Keratinocyte (primary cell): Measurements from ENCODE around the gene SLC7A14. TPM values are rescaled to one million over a fixed set of nuclear protein-coding genes. Genes with fewer than 3 reads are reported as not detected.

ENCODE experiments used
- DNase-seq: peaks from one replicate; pipeline ENCODE4 v3.0.0-alpha.2; 2011; ENCODE audit warnings: low read depth, missing footprints, low spot score
- FAIRE-seq: peaks from 2 replicates; lab custom pipeline; 2011; peaks lifted over from hg19 to GRCh38; lab: Jason Lieb, UNC
- H2AFZ ChIP-seq: 2 replicates; pipeline ENCODE4 v1.6.0; 2012; ENCODE audit warnings: low read length, control low read depth, inconsistent platforms; ENCODE audit not compliant: control insufficient read depth
- H3K27ac ChIP-seq: 2 replicates; pipeline ENCODE4 v1.5.1; 2011; ENCODE audit warnings: low read length; ENCODE audit not compliant: control insufficient read depth, insufficient read depth
- H3K27me3 ChIP-seq: 3 replicates; pipeline ENCODE4 v1.6.0; 2011; ENCODE audit warnings: low read length; ENCODE audit not compliant: control insufficient read depth, insufficient read depth; ENCODE audit errors: extremely low read depth
- H3K36me3 ChIP-seq, 2 experiments: 2 replicates in 1 of 2; 3 replicates in 1 of 2; pipeline ENCODE4 v1.5.1; 2011; ENCODE audit warnings: low read length in 2 of 2, mild to moderate bottlenecking in 1 of 2; ENCODE audit not compliant: control insufficient read depth in 2 of 2, insufficient read depth in 2 of 2; ENCODE audit errors: extremely low read depth in 1 of 2
- H3K4me1 ChIP-seq: 3 replicates; pipeline ENCODE4 v1.5.1; 2011; ENCODE audit warnings: low read length; ENCODE audit not compliant: control insufficient read depth, insufficient read depth; ENCODE audit errors: extremely low read depth
- H3K4me2 ChIP-seq: 3 replicates; pipeline ENCODE4 v1.6.0; 2011; ENCODE audit warnings: low read depth, low read length; ENCODE audit not compliant: control insufficient read depth, insufficient read depth; ENCODE audit errors: extremely low read depth
- H3K4me3 ChIP-seq, 3 experiments: fragments of 200-600 bp in 1 of 3; sonication (generic) in 1 of 3; 2 replicates in 2 of 3; 3 replicates in 1 of 3; pipeline ENCODE4 v1.5.1; 2011 to 2016; ENCODE audit warnings: low read length in 3 of 3, mild to moderate bottlenecking in 3 of 3, control low read depth in 2 of 3, inconsistent platforms in 1 of 3, low read depth in 1 of 3, mixed read lengths in 1 of 3, mixed run types in 1 of 3, moderate library complexity in 1 of 3; ENCODE audit not compliant: control insufficient read depth in 2 of 3, insufficient read depth in 2 of 3; ENCODE audit errors: extremely low read depth in 1 of 3
- H3K79me2 ChIP-seq: 2 replicates; pipeline ENCODE4 v1.6.0; 2012; ENCODE audit warnings: low read length; ENCODE audit not compliant: control insufficient read depth, insufficient read depth
- H3K9ac ChIP-seq: 3 replicates; pipeline ENCODE4 v1.6.0; 2011; ENCODE audit warnings: low read length; ENCODE audit not compliant: control insufficient read depth, insufficient read depth; ENCODE audit errors: extremely low read depth
- H3K9me1 ChIP-seq: 3 replicates; pipeline ENCODE4 v1.6.0; 2011; ENCODE audit warnings: low read length; ENCODE audit not compliant: control insufficient read depth, insufficient read depth; ENCODE audit errors: extremely low read depth
- H3K9me3 ChIP-seq: 2 replicates; pipeline ENCODE4 v1.5.1; 2012; ENCODE audit warnings: low read depth, low read length; ENCODE audit not compliant: control insufficient read depth
- H4K20me1 ChIP-seq: 3 replicates; pipeline ENCODE4 v1.6.0; 2011; ENCODE audit warnings: low read length; ENCODE audit not compliant: control insufficient read depth, insufficient read depth; ENCODE audit errors: extremely low read depth
- EZH2 ChIP-seq: IDR thresholded peaks from one replicate; pipeline ENCODE4 v1.6.1; 2012; ENCODE audit warnings: inconsistent platforms, mild to moderate bottlenecking, low read length, moderate library complexity
- dilution Hi-C: fragments of 300-500 bp; cut with MboI; formaldehyde crosslinking; loops from one replicate; pipeline ENCODE4 v1.7.0; 2020; ENCODE audit warnings: low sequenced_read_pairs; ENCODE audit not compliant: extremely low pct_ligation_motif_present
- polyA plus RNA-seq, 5 experiments: library from polyadenylated mRNA; depleted of rRNA in 3 of 5; stranded (reverse) in 3 of 5; stranded (forward) in 1 of 5; unstranded in 1 of 5; fragments of >200 nt; gene quantifications; 1 replicate in 1 of 5; 2 replicates in 3 of 5; 3 replicates in 1 of 5; pipeline versions ENCODE4 v1.2.1 to v1.2.3, GENCODE V29; 2011 to 2012; ENCODE audit warnings: missing spikeins in 2 of 5, low read depth in 1 of 5, low replicate concordance in 1 of 5
- TF ChIP-seq, protein P1 (sequence below), 3 experiments: IDR thresholded peaks in 1 of 3; conservative IDR thresholded peaks in 1 of 3; optimal IDR thresholded peaks in 1 of 3; 2 replicates in 2 of 3; 3 replicates in 1 of 3; pipeline versions ENCODE3 to v1.5.1; 2011; ENCODE audit warnings: low read length in 3 of 3, mild to moderate bottlenecking in 3 of 3, moderate library complexity in 2 of 3, control low read depth in 1 of 3, inconsistent platforms in 1 of 3; ENCODE audit not compliant: insufficient read depth in 2 of 3; ENCODE audit errors: extremely low read depth in 1 of 3

Gene SLC7A14
- polyA plus RNA-seq, 1 donor (not counting 4 experiments of a cell fraction or from before 2014, with no cell fraction given), result not detected

DNA sequence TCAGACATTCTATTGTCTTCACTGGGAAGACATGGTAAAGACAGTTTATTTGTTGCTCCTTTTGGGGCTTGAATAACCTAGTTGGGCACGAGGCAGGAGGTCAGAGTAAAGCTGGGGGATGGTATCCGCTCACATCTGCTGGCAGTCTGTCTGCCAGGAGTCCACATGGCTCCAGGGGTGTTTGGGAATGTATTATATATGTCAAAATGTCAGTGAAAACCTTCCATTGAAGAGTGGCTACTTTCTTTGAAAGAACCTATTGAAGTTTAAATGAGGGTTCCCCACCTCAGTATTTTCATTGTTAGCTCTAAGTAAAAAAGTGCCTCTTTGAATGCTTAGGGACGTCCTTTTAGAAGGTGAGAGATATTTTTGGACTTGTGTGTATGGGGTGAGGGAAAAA lies 98.8 kb downstream of the SLC7A14 start:
- dilution Hi-C loops, result no loop called here
- TF ChIP-seq, protein P1, sequence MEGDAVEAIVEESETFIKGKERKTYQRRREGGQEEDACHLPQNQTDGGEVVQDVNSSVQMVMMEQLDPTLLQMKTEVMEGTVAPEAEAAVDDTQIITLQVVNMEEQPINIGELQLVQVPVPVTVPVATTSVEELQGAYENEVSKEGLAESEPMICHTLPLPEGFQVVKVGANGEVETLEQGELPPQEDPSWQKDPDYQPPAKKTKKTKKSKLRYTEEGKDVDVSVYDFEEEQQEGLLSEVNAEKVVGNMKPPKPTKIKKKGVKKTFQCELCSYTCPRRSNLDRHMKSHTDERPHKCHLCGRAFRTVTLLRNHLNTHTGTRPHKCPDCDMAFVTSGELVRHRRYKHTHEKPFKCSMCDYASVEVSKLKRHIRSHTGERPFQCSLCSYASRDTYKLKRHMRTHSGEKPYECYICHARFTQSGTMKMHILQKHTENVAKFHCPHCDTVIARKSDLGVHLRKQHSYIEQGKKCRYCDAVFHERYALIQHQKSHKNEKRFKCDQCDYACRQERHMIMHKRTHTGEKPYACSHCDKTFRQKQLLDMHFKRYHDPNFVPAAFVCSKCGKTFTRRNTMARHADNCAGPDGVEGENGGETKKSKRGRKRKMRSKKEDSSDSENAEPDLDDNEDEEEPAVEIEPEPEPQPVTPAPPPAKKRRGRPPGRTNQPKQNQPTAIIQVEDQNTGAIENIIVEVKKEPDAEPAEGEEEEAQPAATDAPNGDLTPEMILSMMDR (optimal IDR thresholded peaks at IDR 0.05 in 1 of 3, IDR thresholded peaks at IDR 0.05 in 1 of 3, conservative IDR thresholded peaks at IDR 0.05 in 1 of 3; ENCODE audit: extremely low read depth in 1 of 3, insufficient read depth in 2 of 3, low read length in 3 of 3), result no peak
- TF ChIP-seq EZH2, result no peak
- H3K27me3 ChIP-seq, result no peaks in the 10 kb centered on the region

DNA sequence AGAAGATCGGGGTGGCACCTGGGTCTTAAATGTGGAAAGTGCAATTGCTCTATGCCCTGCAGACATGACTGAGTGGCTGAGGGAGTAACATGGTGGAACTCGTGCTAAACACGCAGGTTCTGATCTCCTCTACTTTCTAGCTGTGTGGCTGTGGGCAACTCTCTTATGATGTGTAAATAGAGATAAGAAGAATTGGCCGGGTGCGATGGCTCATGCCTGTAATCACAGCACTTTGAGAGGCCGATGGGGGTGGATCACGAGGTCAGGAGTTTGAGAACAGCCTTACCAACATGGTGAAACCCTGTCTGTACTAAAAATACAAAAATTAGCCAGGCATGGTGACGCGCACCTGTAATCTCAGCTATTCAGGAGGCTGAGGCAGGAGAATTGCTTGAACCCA lies 99.5 kb downstream of the SLC7A14 start:
- no peaks in the 10 kb centered on the region for H3K79me2 ChIP-seq
- H4K20me1 ChIP-seq, result no peaks in the 10 kb centered on the region
- no peaks in the 10 kb centered on the region for H3K9me1 ChIP-seq
- no peaks in the 10 kb centered on the region for H3K27me3 ChIP-seq
- no peak overlapping the region for H3K27ac ChIP-seq
- FAIRE-seq, result no peak
- no peak for TF ChIP-seq EZH2
- TF ChIP-seq, protein P1 (optimal IDR thresholded peaks at IDR 0.05 in 1 of 3, IDR thresholded peaks at IDR 0.05 in 1 of 3, conservative IDR thresholded peaks at IDR 0.05 in 1 of 3; ENCODE audit: extremely low read depth in 1 of 3, insufficient read depth in 2 of 3, low read length in 3 of 3), result no peak
- H3K4me1 ChIP-seq, result no peaks in the 10 kb centered on the region
- no peaks in the 10 kb centered on the region for H3K9me3 ChIP-seq
- H3K4me3 ChIP-seq, result no peak overlapping the region
- H3K9ac ChIP-seq, result no peak overlapping the region
- no peak for DNase-seq
- H3K4me2 ChIP-seq, result no peak overlapping the region
- H2AFZ ChIP-seq, result no peak overlapping the region
- dilution Hi-C loops, result no loop called here
- H3K36me3 ChIP-seq, result no peaks in the 10 kb centered on the region

More for the DNA sequence above, 98.8 kb downstream of the SLC7A14 start:
- FAIRE-seq (no peak), DNase-seq (no peak)
- Histone ChIP-seq H3K4me1 (no peaks in the 10 kb centered on the region), H3K36me3 (no peaks in the 10 kb centered on the region), H3K4me3 (no peak overlapping the region), H3K9ac (no peak overlapping the region), H3K79me2 (no peaks in the 10 kb centered on the region), H3K9me3 (no peaks in the 10 kb centered on the region), H4K20me1 (no peaks in the 10 kb centered on the region), H3K9me1 (no peaks in the 10 kb centered on the region), H2AFZ (no peak overlapping the region), H3K4me2 (no peak overlapping the region), H3K27ac (no peak overlapping the region)
